Breast epithelium (tissue), 3 donors: ENCODE data around the gene NEO1.

Experiments
- POLR2A ChIP-seq: fragments of 450-650 bp; IDR thresholded peaks from one replicate; pipeline ENCODE4 v1.6.1; 2016; ENCODE audit warnings: antibody characterized with exemption, mild to moderate bottlenecking, moderate library complexity
- POLR2AphosphoS5 ChIP-seq, 3 donors: sonication (generic); formaldehyde crosslinking; IDR thresholded peaks; one replicate each; pipeline ENCODE4 v1.6.1; 2017; ENCODE audit warnings: antibody characterized with exemption in 3 of 3
- TF ChIP-seq, protein P1 (sequence below), 3 donors: fragments of 450-650 bp; IDR thresholded peaks; one replicate each; pipeline ENCODE4 v1.5.1; 2016 to 2017; ENCODE audit warnings: antibody characterized with exemption in 3 of 3, mild to moderate bottlenecking in 3 of 3, moderate library complexity in 3 of 3

DNA sequence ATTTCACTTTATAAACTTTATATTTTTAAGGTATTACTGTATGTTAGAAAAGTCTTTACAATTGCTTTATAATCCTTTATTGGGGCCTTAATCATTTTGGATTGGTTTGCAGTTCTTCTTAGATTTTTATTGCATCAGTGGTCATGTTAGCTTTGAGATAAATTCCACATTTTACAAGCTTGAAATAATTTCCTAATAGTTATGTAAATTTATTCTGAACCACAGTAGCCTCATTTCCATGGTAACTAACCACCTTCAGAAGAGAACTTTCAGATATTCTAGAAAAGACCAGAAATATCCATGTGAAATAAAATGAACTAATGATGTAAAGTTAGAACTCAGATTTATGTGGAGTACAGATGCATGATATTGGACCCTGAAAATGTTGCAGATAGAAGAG lies 94.2 kb downstream of the NEO1 start:
- TF ChIP-seq, protein P1, sequence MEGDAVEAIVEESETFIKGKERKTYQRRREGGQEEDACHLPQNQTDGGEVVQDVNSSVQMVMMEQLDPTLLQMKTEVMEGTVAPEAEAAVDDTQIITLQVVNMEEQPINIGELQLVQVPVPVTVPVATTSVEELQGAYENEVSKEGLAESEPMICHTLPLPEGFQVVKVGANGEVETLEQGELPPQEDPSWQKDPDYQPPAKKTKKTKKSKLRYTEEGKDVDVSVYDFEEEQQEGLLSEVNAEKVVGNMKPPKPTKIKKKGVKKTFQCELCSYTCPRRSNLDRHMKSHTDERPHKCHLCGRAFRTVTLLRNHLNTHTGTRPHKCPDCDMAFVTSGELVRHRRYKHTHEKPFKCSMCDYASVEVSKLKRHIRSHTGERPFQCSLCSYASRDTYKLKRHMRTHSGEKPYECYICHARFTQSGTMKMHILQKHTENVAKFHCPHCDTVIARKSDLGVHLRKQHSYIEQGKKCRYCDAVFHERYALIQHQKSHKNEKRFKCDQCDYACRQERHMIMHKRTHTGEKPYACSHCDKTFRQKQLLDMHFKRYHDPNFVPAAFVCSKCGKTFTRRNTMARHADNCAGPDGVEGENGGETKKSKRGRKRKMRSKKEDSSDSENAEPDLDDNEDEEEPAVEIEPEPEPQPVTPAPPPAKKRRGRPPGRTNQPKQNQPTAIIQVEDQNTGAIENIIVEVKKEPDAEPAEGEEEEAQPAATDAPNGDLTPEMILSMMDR (IDR thresholded peaks at IDR 0.05) = no peak
- no peak for TF ChIP-seq POLR2AphosphoS5 (IDR thresholded peaks at IDR 0.05)
- no peak for TF ChIP-seq POLR2A
